COLO829 (cell line): ENCODE data around the gene OLFM3.

Source experiments
- DNase-seq: peaks from one replicate; pipeline ENCODE4 v3.0.0; 2012; ENCODE audit warnings: low spot score

Gene OLFM3

GRCh38 chr1:101996825-101997465 lies at the start of gene OLFM3:
OLFM3 (minus strand) TSS chr1:101996926.
- DNase-seq, result peak; percentile 13

GRCh38 chr1:102045752-102046151 lies 49.0 kb upstream of the OLFM3 start:
- DNase-seq, result no peak

GRCh38 chr1:102032534-102032933 lies 35.8 kb upstream of the OLFM3 start:
- no peak for DNase-seq

GRCh38 chr1:102019530-102019929 lies 22.8 kb upstream of the OLFM3 start:
- no peak for DNase-seq

GRCh38 chr1:102015728-102016127 lies 19.0 kb upstream of the OLFM3 start:
- DNase-seq, result no peak

GRCh38 chr1:102002057-102002456 lies 5.3 kb upstream of the OLFM3 start:
- no peak for DNase-seq

GRCh38 chr1:101995984-101996745 lies 561 bp downstream of the OLFM3 start:
- DNase-seq, result no peak

GRCh38 chr1:101993710-101994109 lies 3.0 kb downstream of the OLFM3 start:
- no peak for DNase-seq

GRCh38 chr1:101992821-101993575 lies 3.7 kb downstream of the OLFM3 start:
- DNase-seq, result no peak

GRCh38 chr1:101980974-101981373 lies 15.8 kb downstream of the OLFM3 start:
- no peak for DNase-seq

GRCh38 chr1:101977266-101977665 lies 19.5 kb downstream of the OLFM3 start:
- DNase-seq, result no peak

- no peak for DNase-seq
These were observed 20.6 kb downstream of the OLFM3 start for GRCh38 chr1:101976161-101976560.

GRCh38 chr1:101975371-101975770 lies 21.4 kb downstream of the OLFM3 start:
- no peak for DNase-seq

- no peak for DNase-seq
These were observed 22.0 kb downstream of the OLFM3 start for GRCh38 chr1:101974599-101975274.

- no peak for DNase-seq
These were observed 25.4 kb downstream of the OLFM3 start for GRCh38 chr1:101971304-101971703.

- no peak for DNase-seq
These were observed 28.9 kb downstream of the OLFM3 start for GRCh38 chr1:101967871-101968270.

- DNase-seq, result no peak
These were observed 31.4 kb downstream of the OLFM3 start for GRCh38 chr1:101965341-101965740.

GRCh38 chr1:101964708-101965107 lies 32.0 kb downstream of the OLFM3 start:
- DNase-seq, result peak; percentile 34

GRCh38 chr1:101960142-101960541 lies 36.6 kb downstream of the OLFM3 start:
- no peak for DNase-seq

GRCh38 chr1:101959456-101959855 lies 37.3 kb downstream of the OLFM3 start:
- no peak for DNase-seq

GRCh38 chr1:101957771-101958170 lies 39.0 kb downstream of the OLFM3 start:
- no peak for DNase-seq

- no peak for DNase-seq
These were observed 43.1 kb downstream of the OLFM3 start for GRCh38 chr1:101953623-101954022.
